Left lung (tissue), 10 donors: Measurements from ENCODE around the gene MYO18A. TPM values are rescaled to one million over a fixed set of nuclear protein-coding genes. Genes with fewer than 3 reads are reported as not detected.

ENCODE experiments used
- ATAC-seq: fragments of 200-7000 bp; cut with Tn5 transposase; one replicate; pipeline ENCODE4 v1.9.1; 2020; ENCODE audit warnings: moderate library complexity
- DNase-seq, 4 donors: peaks; one replicate each; pipeline ENCODE4 v3.0.0-alpha.2; 2013 to 2020
- H3K27ac ChIP-seq, 2 donors: fragments of 200-600 bp; sonication (generic) in 1 of 2; one replicate each; pipeline versions ENCODE4 v1.5.0 to v1.8.0; 2020 to 2021
- H3K27me3 ChIP-seq, 2 donors: fragments of 200-600 bp; sonication (generic) in 1 of 2; one replicate each; pipeline versions ENCODE4 v1.5.0 to v1.8.0; 2020 to 2021
- H3K36me3 ChIP-seq, 2 donors: fragments of 200-600 bp; sonication (generic) in 1 of 2; one replicate each; pipeline versions ENCODE4 v1.5.0 to v1.8.0; 2020 to 2021
- H3K4me1 ChIP-seq, 2 donors: fragments of 200-600 bp; one replicate each; pipeline ENCODE4 v1.8.0; 2021
- H3K4me3 ChIP-seq, 2 donors: fragments of 200-600 bp; sonication (generic) in 1 of 2; one replicate each; pipeline versions ENCODE4 v1.5.0 to v1.8.0; 2020 to 2021; ENCODE audit warnings: mild to moderate bottlenecking in 1 of 2
- H3K9me3 ChIP-seq, 2 donors: fragments of 200-600 bp; sonication (generic) in 1 of 2; one replicate each; pipeline versions ENCODE4 v1.5.0 to v1.8.0; 2020 to 2021
- CTCF ChIP-seq, 2 donors: fragments of 200-600 bp; sonication (generic) in 1 of 2; IDR thresholded peaks; one replicate each; pipeline versions ENCODE4 v1.5.0 to v1.8.0; 2021; ENCODE audit warnings: antibody characterized with exemption in 2 of 2
- intact Hi-C, 2 donors: fragments of 100-400 bp; cut with DNase I; formaldehyde crosslinking; loops; one replicate each; pipeline versions ENCODE4 v1.11.2 to v1.14.2; 2022
- polyA plus RNA-seq, 6 donors: library from polyadenylated mRNA; unstranded; fragments of 120-200 nt; gene quantifications; one replicate each; pipeline ENCODE4 v1.2.1, GENCODE V29; 2013; ENCODE audit not compliant: insufficient read length in 6 of 6
- total RNA-seq, 2 donors: library from RNA; stranded (reverse); fragmentation: NEBNext Ultra II Directional; extraction: Animal tissue kit (Norgen Biotek cat#: 25700); gene quantifications; one replicate each; pipeline ENCODE4 v1.2.1, GENCODE V29; 2021
- donor health status: DM: no; HTN: yes; CAD: no.
- donor health status: DM: no; HTN: no; CAD: no.

Gene MYO18A
- total and polyA plus RNA-seq, 8 donors: 37.0 to 58.3 (median 40.4) TPM

GRCh38 chr17:29032857-29033197 lies 147.4 kb downstream of the MYO18A start:
- TF ChIP-seq CTCF (IDR thresholded peaks at IDR 0.05): no peak
- peaks cover 0 to 17% of the 10 kb centered on the region in 2 donors for H3K9me3 ChIP-seq
- peaks cover 6 to 75% of the 10 kb centered on the region in 2 donors for H3K27me3 ChIP-seq
- DNase-seq: no peak
- H3K36me3 ChIP-seq: no peaks in the 10 kb centered on the region
- H3K4me3 ChIP-seq: no peak overlapping the region
- H3K4me1 ChIP-seq: peaks cover 0 to 3% of the 10 kb centered on the region in 2 donors
- intact Hi-C loops: no loop called here
- no peak overlapping the region for H3K27ac ChIP-seq
- no peak for ATAC-seq

GRCh38 chr17:29032013-29032856 lies 148.0 kb downstream of the MYO18A start:
- intact Hi-C loops: no loop called here
- Histone ChIP-seq H3K27ac (no peak overlapping the region), H3K27me3 (peaks cover 6 to 75% of the 10 kb centered on the region in 2 donors), H3K9me3 (peaks cover 0 to 17% of the 10 kb centered on the region in 2 donors), H3K4me3 (no peak overlapping the region), H3K36me3 (no peaks in the 10 kb centered on the region), H3K4me1 (peaks cover 0 to 3% of the 10 kb centered on the region in 2 donors)
- no peak for ATAC-seq
- TF ChIP-seq CTCF (IDR thresholded peaks at IDR 0.05): no peak
- no peak for DNase-seq

- H3K4me3 ChIP-seq: no peak overlapping the region
- DNase-seq: no peak
- no peaks in the 10 kb centered on the region for H3K36me3 ChIP-seq
- intact Hi-C loops: no loop called here
- H3K27me3 ChIP-seq: peaks cover 6 to 69% of the 10 kb centered on the region in 2 donors
- ATAC-seq: peak; percentile 23
- peaks cover 0 to 3% of the 10 kb centered on the region in 2 donors for H3K4me1 ChIP-seq
- no peak overlapping the region for H3K27ac ChIP-seq
- no peak for TF ChIP-seq CTCF (IDR thresholded peaks at IDR 0.05)
- H3K9me3 ChIP-seq: peaks cover 0 to 17% of the 10 kb centered on the region in 2 donors
These were observed 148.7 kb downstream of the MYO18A start for GRCh38 chr17:29031488-29031887.

- no peak overlapping the region for H3K27ac ChIP-seq
- H3K9me3 ChIP-seq: no peaks in the 10 kb centered on the region
- intact Hi-C loops: no loop called here
- no peak for DNase-seq
- H3K36me3 ChIP-seq: no peaks in the 10 kb centered on the region
- no peak for ATAC-seq
- peaks cover 14 to 55% of the 10 kb centered on the region in 2 donors for H3K27me3 ChIP-seq
- TF ChIP-seq CTCF (IDR thresholded peaks at IDR 0.05): no peak
- H3K4me1 ChIP-seq: peaks cover 0 to 7% of the 10 kb centered on the region in 2 donors
- H3K4me3 ChIP-seq: no peak overlapping the region
These were observed 155.8 kb downstream of the MYO18A start for GRCh38 chr17:29024316-29024952.

- no peaks in the 10 kb centered on the region for H3K36me3 ChIP-seq
- ATAC-seq: no peak
- DNase-seq: no peak
- no peak for TF ChIP-seq CTCF (IDR thresholded peaks at IDR 0.05)
- peaks cover 0 to 8% of the 10 kb centered on the region in 2 donors for H3K4me1 ChIP-seq
- H3K9me3 ChIP-seq: no peaks in the 10 kb centered on the region
- intact Hi-C loops: no loop called here
- H3K27me3 ChIP-seq: peaks cover 21 to 72% of the 10 kb centered on the region in 2 donors
- H3K27ac ChIP-seq: no peak overlapping the region
- no peak overlapping the region for H3K4me3 ChIP-seq
These were observed 158.1 kb downstream of the MYO18A start for GRCh38 chr17:29022074-29022473.
